Uterus (tissue), 2 donors: Measurements from ENCODE around the gene AUTS2.

Experiments
- POLR2A ChIP-seq, 2 donors: fragments of 450-650 bp; IDR thresholded peaks; one replicate each; pipeline ENCODE4 v1.6.1; 2016; ENCODE audit warnings: antibody characterized with exemption in 2 of 2, mild to moderate bottlenecking in 1 of 2, moderate library complexity in 1 of 2
- TF ChIP-seq, protein P1 (sequence below), 4 experiments: fragments of 200-600 bp in 2 of 4; fragments of 450-650 bp in 2 of 4; sonication (generic) in 2 of 4; IDR thresholded peaks; one replicate each; pipeline ENCODE4 v1.5.1; 2016 to 2019; ENCODE audit warnings: antibody characterized with exemption in 4 of 4, mild to moderate bottlenecking in 2 of 4, moderate library complexity in 1 of 4

DNA sequence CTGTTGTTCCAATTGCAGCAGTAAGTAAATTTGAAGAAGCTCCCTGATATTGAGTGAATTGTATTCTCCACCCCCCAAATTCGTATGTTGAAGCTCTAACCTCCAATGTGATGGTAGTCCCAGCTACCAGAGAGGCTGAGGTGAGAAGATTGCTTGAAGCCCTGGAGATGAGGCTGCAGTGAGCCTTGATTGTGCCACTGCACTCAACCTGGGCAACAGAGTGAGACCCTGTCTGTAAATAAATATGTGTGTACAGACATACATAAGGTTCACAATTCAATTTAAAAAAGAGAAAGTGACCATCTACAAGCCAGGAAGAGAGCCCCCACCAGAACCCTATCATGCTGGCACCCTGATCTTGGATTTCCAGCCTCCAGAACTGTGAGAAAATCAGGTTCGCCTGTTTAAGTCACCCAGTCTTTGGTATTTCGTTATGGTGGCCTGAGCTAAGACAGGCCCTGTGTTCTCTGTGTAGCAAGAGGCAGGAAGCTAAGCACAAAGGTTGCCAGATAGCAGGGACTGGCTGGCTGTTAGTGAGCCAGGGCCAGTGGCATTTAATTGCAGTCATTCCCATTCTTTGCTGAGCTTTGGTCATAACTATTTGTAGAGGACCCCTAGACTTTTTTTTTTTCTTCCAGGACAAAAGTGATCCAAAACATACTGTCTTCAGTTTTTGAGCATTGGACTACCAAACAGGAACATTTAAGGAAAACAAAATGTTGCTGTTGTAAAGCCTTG lies 45.6 kb downstream of the AUTS2 start:
- TF ChIP-seq, protein P1, sequence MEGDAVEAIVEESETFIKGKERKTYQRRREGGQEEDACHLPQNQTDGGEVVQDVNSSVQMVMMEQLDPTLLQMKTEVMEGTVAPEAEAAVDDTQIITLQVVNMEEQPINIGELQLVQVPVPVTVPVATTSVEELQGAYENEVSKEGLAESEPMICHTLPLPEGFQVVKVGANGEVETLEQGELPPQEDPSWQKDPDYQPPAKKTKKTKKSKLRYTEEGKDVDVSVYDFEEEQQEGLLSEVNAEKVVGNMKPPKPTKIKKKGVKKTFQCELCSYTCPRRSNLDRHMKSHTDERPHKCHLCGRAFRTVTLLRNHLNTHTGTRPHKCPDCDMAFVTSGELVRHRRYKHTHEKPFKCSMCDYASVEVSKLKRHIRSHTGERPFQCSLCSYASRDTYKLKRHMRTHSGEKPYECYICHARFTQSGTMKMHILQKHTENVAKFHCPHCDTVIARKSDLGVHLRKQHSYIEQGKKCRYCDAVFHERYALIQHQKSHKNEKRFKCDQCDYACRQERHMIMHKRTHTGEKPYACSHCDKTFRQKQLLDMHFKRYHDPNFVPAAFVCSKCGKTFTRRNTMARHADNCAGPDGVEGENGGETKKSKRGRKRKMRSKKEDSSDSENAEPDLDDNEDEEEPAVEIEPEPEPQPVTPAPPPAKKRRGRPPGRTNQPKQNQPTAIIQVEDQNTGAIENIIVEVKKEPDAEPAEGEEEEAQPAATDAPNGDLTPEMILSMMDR (IDR thresholded peaks at IDR 0.05) = no peak
- no peak for TF ChIP-seq POLR2A (IDR thresholded peaks at IDR 0.05)
